Spleen (tissue), 11 donors: ENCODE results near the gene KIF23. TPM values are rescaled to one million over a fixed set of nuclear protein-coding genes. Genes with fewer than 3 reads are reported as not detected.
A peak's percentile ranks its signal among the peaks of the same experiment; 100 is the strongest.

Experiments used
- DNase-seq: peaks from one replicate; pipeline ENCODE4 v3.0.0-alpha.2; 2020
- H3K27ac ChIP-seq, 8 donors: fragments of 200-600 bp; sonication (generic) in 7 of 8; 1 replicate in 4 of 8; 2 replicates in 4 of 8; pipeline versions ENCODE4 v1.5.0 to v1.8.0; 2016 to 2021; ENCODE audit warnings: inconsistent platforms in 4 of 8, mild to moderate bottlenecking in 4 of 8, moderate library complexity in 1 of 8
- H3K27me3 ChIP-seq, 7 donors: fragments of 200-600 bp; sonication (generic) in 6 of 7; replicated peaks in 1 of 7; 1 replicate in 4 of 7; 2 replicates in 3 of 7; pipeline versions ENCODE4 v1.5.0 to v1.8.0; 2016 to 2021; ENCODE audit warnings: inconsistent platforms in 3 of 7, mild to moderate bottlenecking in 1 of 7
- H3K36me3 ChIP-seq, 6 donors: fragments of 200-600 bp; sonication (generic) in 5 of 6; 1 replicate in 4 of 6; 2 replicates in 2 of 6; pipeline versions ENCODE4 v1.5.0 to v1.8.0; 2016 to 2021; ENCODE audit warnings: inconsistent platforms in 2 of 6
- H3K4me1 ChIP-seq, 6 donors: fragments of 200-600 bp; sonication (generic) in 5 of 6; 1 replicate in 3 of 6; 2 replicates in 3 of 6; pipeline versions ENCODE4 v1.5.0 to v1.8.0; 2016 to 2021; ENCODE audit warnings: inconsistent platforms in 3 of 6
- H3K4me3 ChIP-seq, 8 donors: fragments of 200-600 bp; sonication (generic) in 7 of 8; 1 replicate in 4 of 8; 2 replicates in 4 of 8; pipeline versions ENCODE4 v1.5.0 to v1.8.0; 2016 to 2021; ENCODE audit warnings: inconsistent platforms in 4 of 8, mild to moderate bottlenecking in 4 of 8, moderate library complexity in 2 of 8
- H3K9me3 ChIP-seq, 8 donors: fragments of 200-600 bp; sonication (generic) in 7 of 8; 1 replicate in 4 of 8; 2 replicates in 4 of 8; pipeline versions ENCODE4 v1.5.0 to v1.8.0; 2016 to 2021; ENCODE audit warnings: inconsistent platforms in 4 of 8
- CTCF ChIP-seq, 11 experiments: fragments of 200-600 bp in 7 of 11; fragments of 450-650 bp in 4 of 11; sonication (generic) in 4 of 11; IDR thresholded peaks in 8 of 11; conservative IDR thresholded peaks in 3 of 11; 1 replicate in 7 of 11; 2 replicates in 4 of 11; pipeline versions ENCODE4 v1.4.0 to v1.8.0; 2016 to 2021; ENCODE audit warnings: antibody characterized with exemption in 11 of 11, inconsistent platforms in 4 of 11, mild to moderate bottlenecking in 1 of 11
- POLR2A ChIP-seq, 3 donors: fragments of 450-650 bp; IDR thresholded peaks; one replicate each; pipeline ENCODE4 v1.5.1; 2017; ENCODE audit warnings: antibody characterized with exemption in 3 of 3, mild to moderate bottlenecking in 1 of 3
- POLR2AphosphoS5 ChIP-seq, 3 donors: sonication (generic); formaldehyde crosslinking; IDR thresholded peaks; one replicate each; pipeline ENCODE4 v1.5.1; 2017; ENCODE audit warnings: antibody characterized with exemption in 3 of 3
- WGBS, 5 donors: extraction: QIAGEN DNeasy Blood & Tissue Kit in 3 of 5; methylation state at CpG; one replicate each; pipeline versions ENCODE4 v1.1.5 to v1.1.7; 2013 to 2018; 5-methylcytosine and 5-hydroxymethylcytosine counted together
- intact Hi-C: fragments of 100-400 bp; cut with DNase I; formaldehyde crosslinking; loops from one replicate; pipeline ENCODE4 v1.15.0; 2023; ENCODE audit warnings: low total_unique reads
- polyA plus RNA-seq, 3 donors: library from polyadenylated mRNA; stranded (reverse); fragments of 200-250 nt; gene quantifications; one replicate each; pipeline ENCODE4 v1.2.1, GENCODE V29; 2013
- total RNA-seq, 7 donors: library from RNA; depleted of rRNA in 3 of 7; stranded (reverse); fragments of >200 nt in 3 of 7; fragmentation: NEBNext Ultra II Directional in 4 of 7; extraction: Animal tissue kit (Norgen Biotek cat#: 25700) in 4 of 7; gene quantifications; one replicate each; pipeline versions ENCODE4 v1.1.0 to v1.2.1, GENCODE V29; 2016 to 2021
- donor health status: healthy with polysubstance abuse.
- donor health status: DM: no; HTN: no; CAD: no; lungs with moderate emphysema.
- donor health status: DM: no; HTN: no; CAD: no.
- donor health status: Bipolar disorder and iron deficiency.
- donor health status: healthy.
- donor health status: DM: no; HTN: no; CAD: no.
- donor health status: DM: yes; HTN: yes; CAD: no.

The KIF23 gene
- total and polyA plus RNA-seq, 10 donors = 0.89 to 9.2 (median 4.5) TPM

GRCh38 chr15:69407719-69408400, 6.3 kb upstream of the KIF23 start:
- 88 to 91% (median 90%) methylated on average over 3 of the region's 3 CpGs for WGBS, 5 donors
- no peaks in the 10 kb centered on the region for H3K36me3 ChIP-seq
- DNase-seq = no peak
- no peak overlapping the region for H3K4me3 ChIP-seq
- intact Hi-C loops = no loop called here
- no peaks in the 10 kb centered on the region for H3K9me3 ChIP-seq
- no peaks in the 10 kb centered on the region for H3K4me1 ChIP-seq
- H3K27me3 ChIP-seq = no peaks in the 10 kb centered on the region
- H3K27ac ChIP-seq = no peak overlapping the region
- TF ChIP-seq CTCF (IDR thresholded peaks at IDR 0.05 in 8 of 11, conservative IDR thresholded peaks at IDR 0.05 in 3 of 11) (no peak), POLR2A (IDR thresholded peaks at IDR 0.05) (no peak), POLR2AphosphoS5 (IDR thresholded peaks at IDR 0.05) (no peak)

- H3K4me3 ChIP-seq = no peak overlapping the region
- H3K4me1 ChIP-seq = peaks cover 0 to 9% (median 3%) of the 10 kb centered on the region in 6 donors
- intact Hi-C loops = no loop called here
- H3K36me3 ChIP-seq = no peaks in the 10 kb centered on the region
- WGBS, 5 donors = 64 to 81% (median 77%) methylated on average over 3 of the region's 3 CpGs
- H3K27me3 ChIP-seq = no peaks in the 10 kb centered on the region
- H3K27ac ChIP-seq = no peak overlapping the region
- H3K9me3 ChIP-seq = no peaks in the 10 kb centered on the region
- no peak for TF ChIP-seq POLR2A (IDR thresholded peaks at IDR 0.05)
- no peak for TF ChIP-seq CTCF (IDR thresholded peaks at IDR 0.05 in 8 of 11, conservative IDR thresholded peaks at IDR 0.05 in 3 of 11)
- TF ChIP-seq POLR2AphosphoS5 (IDR thresholded peaks at IDR 0.05) = no peak
- no peak for DNase-seq
Observed at GRCh38 chr15:69408841-69409240, 5.3 kb upstream of the KIF23 start.

- no peaks in the 10 kb centered on the region for H3K9me3 ChIP-seq
- WGBS, 5 donors = 49 to 62% (median 57%) methylated on average over 9 of the region's 9 CpGs
- peaks cover 0 to 22% (median 16%) of the 10 kb centered on the region in 6 donors for H3K4me1 ChIP-seq
- peaks cover 0 to 8% (median 0%) of the 10 kb centered on the region in 7 donors for H3K27me3 ChIP-seq
- peak; percentile 51 for DNase-seq
- no peaks in the 10 kb centered on the region for H3K36me3 ChIP-seq
- intact Hi-C loops = no loop called here
- H3K4me3 ChIP-seq = no peak overlapping the region
- H3K27ac ChIP-seq = no peak overlapping the region
- TF ChIP-seq CTCF (IDR thresholded peaks at IDR 0.05 in 8 of 11, conservative IDR thresholded peaks at IDR 0.05 in 3 of 11) (no peak), POLR2A (IDR thresholded peaks at IDR 0.05) (no peak), POLR2AphosphoS5 (IDR thresholded peaks at IDR 0.05) (no peak)
Observed at GRCh38 chr15:69410248-69410874, 3.8 kb upstream of the KIF23 start.

GRCh38 chr15:69412274-69412673, 1.9 kb upstream of the KIF23 start:
- Histone ChIP-seq H3K4me3 (no peak overlapping the region), H3K4me1 (peaks cover 0 to 30% (median 19%) of the 10 kb centered on the region in 6 donors), H3K27ac (no peak overlapping the region), H3K27me3 (peaks cover 0 to 8% (median 0%) of the 10 kb centered on the region in 7 donors), H3K36me3 (no peaks in the 10 kb centered on the region), H3K9me3 (no peaks in the 10 kb centered on the region)
- TF ChIP-seq POLR2AphosphoS5 (IDR thresholded peaks at IDR 0.05) = no peak
- no peak for TF ChIP-seq POLR2A (IDR thresholded peaks at IDR 0.05)
- TF ChIP-seq CTCF (IDR thresholded peaks at IDR 0.05 in 8 of 11, conservative IDR thresholded peaks at IDR 0.05 in 3 of 11) = no peak
- intact Hi-C loops = no loop called here
- no peak for DNase-seq
